ENCODE results near the gene PHLDA3.
"Not testable (repeated sequence)": the region's sequence is repeated elsewhere in the genome, so short reads cannot be mapped to it uniquely, and the experiment has no call there.

Gene PHLDA3

DNA sequence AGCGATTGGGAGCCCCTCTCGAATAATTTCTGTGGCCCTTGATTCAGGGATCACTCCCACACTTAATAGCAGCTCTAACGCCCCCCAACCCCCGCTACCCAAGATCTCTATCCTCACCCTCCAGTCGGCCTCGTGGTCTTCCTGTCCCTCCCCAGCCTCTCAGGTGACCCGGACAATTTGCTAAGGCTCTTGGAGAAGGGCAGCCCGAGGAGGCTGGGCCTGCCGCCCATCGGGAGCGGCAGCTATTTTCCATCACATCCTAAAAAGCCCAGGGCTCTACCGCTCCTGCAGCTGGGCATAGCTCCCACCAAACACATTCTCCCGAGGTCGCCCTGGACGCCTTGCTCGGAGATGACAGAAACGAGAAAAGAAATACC lies 12.0 kb upstream of the PHLDA3 start:
- Mint-ChIP-seq H3K27ac (no peak overlapping the region), H3K27me3 (peaks cover 25% of the 10 kb centered on the region), H3K4me3 (peak overlapping the region; percentile 79)

DNA sequence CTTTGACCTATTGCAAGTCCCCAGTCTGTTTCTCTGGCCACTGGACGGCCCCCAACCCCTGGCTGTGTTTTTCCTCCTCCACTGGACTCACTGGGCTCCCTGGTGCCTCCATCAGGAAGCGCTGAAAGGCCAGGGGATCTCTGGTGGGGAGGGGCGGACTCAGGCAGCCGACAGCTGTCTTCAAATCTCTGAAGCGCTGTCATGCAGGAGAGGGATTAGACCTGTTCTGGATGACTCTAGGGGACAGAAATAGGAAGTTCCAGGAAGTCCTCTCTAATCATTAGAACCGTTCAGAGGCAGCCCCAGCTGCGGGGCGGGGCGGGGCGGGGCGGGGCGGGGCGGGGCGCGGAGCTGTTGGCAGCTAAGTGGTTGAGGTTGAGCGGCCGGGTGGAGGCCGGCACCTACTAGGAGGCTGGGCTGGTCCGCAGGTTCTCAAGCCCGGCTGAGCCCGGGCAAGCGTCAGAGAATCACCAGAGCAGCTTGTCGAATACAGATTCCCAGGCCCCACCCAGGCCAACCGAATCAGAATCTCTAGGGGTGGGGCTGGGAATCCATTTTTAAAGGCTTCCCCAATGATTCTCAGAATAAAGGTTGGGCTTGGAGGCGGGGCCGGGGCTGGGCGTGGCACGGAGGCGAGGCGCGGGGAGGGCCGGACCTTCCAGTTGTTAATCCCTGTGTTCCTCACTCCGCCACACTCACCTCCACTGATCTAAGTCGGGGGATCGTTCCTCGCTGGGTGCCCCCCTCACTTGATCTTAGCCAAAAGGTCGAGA lies 11.4 kb upstream of the PHLDA3 start:
- Mint-ChIP-seq H3K36me3 (no peaks in the 10 kb centered on the region), H3K9me3 (no peaks in the 10 kb centered on the region), H3K27ac (no peak overlapping the region), H3K4me1 (peaks cover 19% of the 10 kb centered on the region), H3K4me3 (peak overlapping the region; percentile 79), H3K27me3 (peaks cover 25% of the 10 kb centered on the region)

More for the DNA sequence above, 12.0 kb upstream of the PHLDA3 start:
- Mint-ChIP-seq H3K9me3 (no peaks in the 10 kb centered on the region), H3K4me1 (peaks cover 19% of the 10 kb centered on the region), H3K36me3 (no peaks in the 10 kb centered on the region)

DNA sequence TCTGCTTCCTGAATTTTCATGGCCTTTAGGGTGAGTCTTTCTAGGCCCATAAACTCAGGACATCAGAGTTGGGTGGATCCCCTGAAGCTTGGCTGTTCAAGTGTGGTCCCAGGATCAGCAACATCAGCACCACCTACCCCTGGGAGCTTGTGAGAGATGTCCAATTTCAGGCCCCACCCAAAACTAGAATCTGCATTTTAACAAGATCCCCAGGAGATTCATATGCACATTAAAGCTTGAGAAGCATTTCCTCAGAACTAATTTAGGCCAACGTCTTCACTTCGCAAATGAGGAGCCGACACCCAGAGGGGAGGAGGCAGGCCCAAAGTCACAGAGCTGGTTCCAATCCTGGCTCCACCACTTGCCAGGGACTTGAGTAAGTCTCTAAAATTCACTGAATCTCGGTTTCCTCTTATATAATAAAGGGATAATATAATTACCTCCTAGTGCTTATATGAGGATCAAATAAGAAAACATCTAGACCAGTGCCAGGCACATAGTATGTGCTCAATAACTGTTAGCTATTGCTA lies 10.3 kb upstream of the PHLDA3 start:
- Mint-ChIP-seq H3K27ac (no peak overlapping the region), H3K36me3 (no peaks in the 10 kb centered on the region), H3K9me3 (no peaks in the 10 kb centered on the region), H3K4me1 (peaks cover 19% of the 10 kb centered on the region), H3K4me3 (no peak overlapping the region), H3K27me3 (peaks cover 26% of the 10 kb centered on the region)

DNA sequence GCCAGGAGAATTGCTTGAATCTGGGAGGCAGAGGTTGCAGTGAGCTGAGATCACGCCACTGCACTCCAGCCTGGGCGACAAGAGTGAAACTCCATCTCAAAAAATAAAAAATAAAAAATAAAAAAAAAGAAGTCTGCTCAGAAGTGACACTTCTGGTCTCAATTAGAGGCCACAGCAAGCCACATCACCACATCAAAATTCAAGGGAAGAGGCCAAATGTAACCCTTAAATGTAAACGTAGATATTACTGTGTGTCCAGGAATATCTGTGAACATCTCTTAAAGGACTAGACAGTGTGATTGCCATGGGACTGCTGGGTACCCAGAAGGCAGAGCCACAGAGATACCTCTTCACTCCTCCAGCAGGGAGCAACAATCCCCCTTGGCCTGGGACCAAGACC lies 9.7 kb upstream of the PHLDA3 start:
- not testable (repeated sequence) for H3K9me3 Mint-ChIP-seq, H3K27ac Mint-ChIP-seq, H3K36me3 Mint-ChIP-seq, H3K4me3 Mint-ChIP-seq
- Mint-ChIP-seq H3K27me3 (peaks cover 26% of the 10 kb centered on the region), H3K4me1 (peaks cover 19% of the 10 kb centered on the region)

DNA sequence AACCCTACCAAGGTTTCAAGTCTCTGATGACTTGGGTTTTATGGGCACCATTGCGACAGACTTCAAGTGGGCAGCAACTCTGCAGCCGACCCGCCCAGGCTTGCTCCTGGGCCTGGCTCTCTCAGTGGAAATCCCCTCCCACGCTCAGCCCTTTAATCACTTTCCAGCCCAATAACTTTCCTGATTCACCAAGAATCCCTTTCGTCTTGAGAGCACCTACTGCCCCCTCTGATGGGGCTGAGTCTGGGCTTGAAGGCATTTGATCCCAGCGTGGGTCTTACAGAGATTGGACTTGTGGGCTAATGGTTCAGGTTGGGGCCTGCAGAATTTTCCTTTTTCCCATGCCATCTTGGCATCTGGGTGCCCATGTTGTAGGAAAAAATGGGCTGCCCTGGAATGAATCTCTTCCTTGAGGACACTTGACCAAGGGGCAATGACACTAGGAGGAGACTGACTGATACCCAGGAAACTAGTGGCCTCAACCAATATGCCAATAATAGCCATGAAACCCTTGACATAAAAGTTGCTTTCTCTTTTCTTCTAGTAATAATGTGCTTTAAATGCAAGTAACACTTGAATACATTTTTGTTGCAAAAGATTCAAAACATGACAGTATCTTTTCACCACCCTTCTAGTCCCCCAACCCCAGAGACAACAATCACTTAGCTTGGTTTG lies 7.8 kb upstream of the PHLDA3 start:
- Mint-ChIP-seq H3K36me3 (no peaks in the 10 kb centered on the region), H3K4me3 (no peak overlapping the region), H3K27me3 (peaks cover 32% of the 10 kb centered on the region), H3K27ac (no peak overlapping the region), H3K4me1 (peaks cover 16% of the 10 kb centered on the region), H3K9me3 (no peaks in the 10 kb centered on the region)

DNA sequence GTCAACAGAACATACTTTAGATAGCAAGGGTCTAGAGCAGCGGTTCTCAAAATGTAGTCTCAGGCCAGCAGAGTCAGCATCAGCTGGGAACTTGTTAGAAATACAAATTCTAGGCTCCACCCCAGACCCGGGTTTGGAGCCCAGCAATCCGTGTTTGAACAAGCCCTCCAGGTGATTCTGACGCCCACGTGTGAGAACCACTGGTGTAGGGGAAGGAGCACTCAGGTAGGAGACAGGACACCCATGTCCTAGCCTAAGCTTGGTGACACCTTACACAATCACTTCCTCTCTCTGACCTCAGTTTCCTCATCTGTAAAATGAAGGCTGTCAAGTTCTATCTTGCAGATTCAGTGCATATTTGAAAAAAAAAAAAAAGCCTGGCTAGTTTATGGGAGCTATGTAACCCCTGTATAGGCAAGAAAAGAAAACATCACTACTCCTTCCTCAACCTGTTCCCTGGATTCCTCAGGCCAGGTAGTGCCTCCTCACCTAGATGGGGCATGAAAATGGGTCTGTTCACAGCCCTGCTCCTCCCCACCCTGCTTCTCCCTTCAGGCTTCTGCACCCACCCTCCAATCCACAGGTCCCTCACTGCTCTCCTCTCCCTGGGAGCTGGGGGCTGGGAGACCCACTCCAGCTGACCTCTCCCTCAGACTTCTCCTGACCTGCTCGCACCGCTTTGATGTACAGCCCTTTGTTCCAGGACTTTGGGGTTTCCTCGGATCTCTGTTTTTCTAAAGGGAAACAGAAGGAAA lies 7.1 kb upstream of the PHLDA3 start:
- H3K4me1 Mint-ChIP-seq, result peaks cover 13% of the 10 kb centered on the region
- H3K27ac Mint-ChIP-seq, result no peak overlapping the region
- no peaks in the 10 kb centered on the region for H3K36me3 Mint-ChIP-seq
- H3K4me3 Mint-ChIP-seq, result no peak overlapping the region
- no peaks in the 10 kb centered on the region for H3K9me3 Mint-ChIP-seq
- peaks cover 33% of the 10 kb centered on the region for H3K27me3 Mint-ChIP-seq

DNA sequence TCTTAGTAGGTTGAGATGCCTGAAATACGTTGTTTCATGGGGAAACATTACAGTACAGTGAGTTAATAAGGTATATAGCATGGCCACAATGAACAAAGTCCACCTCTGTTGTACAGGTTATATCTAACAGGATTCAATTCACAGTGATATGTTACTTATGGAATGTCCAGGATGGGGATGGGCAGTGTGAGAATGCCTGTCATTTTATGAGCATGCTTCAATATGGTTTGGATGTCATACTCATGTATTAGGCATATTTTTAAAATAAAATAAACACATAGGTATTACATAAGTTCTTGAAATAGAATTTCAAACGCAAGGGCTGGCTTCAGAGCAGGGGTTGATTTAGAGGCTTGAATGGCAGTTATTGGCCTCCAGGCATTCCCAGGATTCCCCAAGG lies 6.1 kb upstream of the PHLDA3 start:
- Mint-ChIP-seq H3K4me3 (no peak overlapping the region), H3K4me1 (peaks cover 6% of the 10 kb centered on the region), H3K27me3 (peaks cover 33% of the 10 kb centered on the region), H3K36me3 (no peaks in the 10 kb centered on the region), H3K9me3 (no peaks in the 10 kb centered on the region), H3K27ac (no peak overlapping the region)

DNA sequence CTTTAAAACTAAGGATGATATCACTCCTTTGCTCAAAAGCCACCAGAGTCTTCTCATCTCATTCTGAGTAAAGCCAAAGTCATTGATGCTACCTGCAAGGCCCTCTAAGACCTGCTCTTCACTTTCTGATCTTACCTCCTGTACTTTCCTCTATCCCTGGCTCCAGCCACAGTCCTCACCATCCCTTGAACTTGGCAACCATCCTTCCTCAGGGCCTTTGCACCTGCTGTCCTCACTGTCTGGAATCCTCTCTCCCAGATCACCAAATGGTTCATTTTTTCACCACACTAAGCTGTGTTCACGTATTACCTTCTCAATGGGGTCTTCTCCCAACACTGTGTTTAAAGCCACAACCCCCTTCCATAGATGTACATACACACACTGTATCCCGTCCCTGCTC lies 4.3 kb upstream of the PHLDA3 start:
- Mint-ChIP-seq H3K36me3 (no peaks in the 10 kb centered on the region), H3K4me3 (no peak overlapping the region), H3K27me3 (peaks cover 31% of the 10 kb centered on the region), H3K9me3 (no peaks in the 10 kb centered on the region), H3K4me1 (peaks cover 6% of the 10 kb centered on the region), H3K27ac (no peak overlapping the region)

DNA sequence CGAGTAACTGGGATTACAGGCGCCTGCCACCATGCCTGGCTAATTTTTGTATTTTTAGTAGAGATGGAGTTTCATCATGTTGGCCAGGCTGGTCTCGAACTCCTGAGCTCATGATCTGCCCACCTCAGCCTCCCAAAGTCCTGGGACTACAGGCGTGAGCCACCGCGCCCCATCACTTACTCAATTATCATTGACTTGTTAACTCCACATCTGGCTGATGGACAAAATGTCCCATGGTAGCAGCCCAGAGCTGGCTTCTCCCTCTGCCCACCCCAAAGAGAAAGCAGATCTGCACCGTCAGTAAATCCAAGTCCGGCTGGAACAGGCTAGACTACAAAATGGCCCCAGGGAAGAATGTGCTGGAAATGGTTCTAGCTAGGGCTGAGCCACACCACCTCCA lies 3.3 kb upstream of the PHLDA3 start:
- H3K4me1 Mint-ChIP-seq, H3K36me3 Mint-ChIP-seq, H3K27ac Mint-ChIP-seq, H3K4me3 Mint-ChIP-seq, H3K9me3 Mint-ChIP-seq: not testable (repeated sequence)
- peaks cover 29% of the 10 kb centered on the region for H3K27me3 Mint-ChIP-seq

DNA sequence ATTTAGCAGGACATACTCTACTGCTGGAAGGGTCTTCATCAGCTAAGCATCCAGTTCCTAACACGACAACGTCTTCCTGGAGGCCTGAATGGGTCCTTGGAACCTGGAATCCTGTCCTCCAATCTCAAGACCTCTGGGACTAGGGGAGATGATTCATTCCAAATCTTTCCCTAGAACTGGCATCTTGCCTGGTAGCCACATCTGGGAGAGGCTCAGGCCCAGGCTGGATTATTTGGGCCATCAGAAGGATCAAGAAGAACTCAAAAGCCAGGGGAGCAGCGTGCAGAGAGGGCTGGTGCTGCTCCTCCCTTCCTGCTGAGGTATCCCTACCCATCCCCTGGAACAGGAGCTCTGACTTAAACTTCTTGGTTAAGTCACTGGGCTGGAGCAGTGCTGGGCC lies 2.8 kb upstream of the PHLDA3 start:
- Mint-ChIP-seq H3K4me1 (peaks cover 9% of the 10 kb centered on the region), H3K36me3 (no peaks in the 10 kb centered on the region), H3K4me3 (no peak overlapping the region), H3K9me3 (no peaks in the 10 kb centered on the region), H3K27me3 (peaks cover 26% of the 10 kb centered on the region), H3K27ac (no peak overlapping the region)

DNA sequence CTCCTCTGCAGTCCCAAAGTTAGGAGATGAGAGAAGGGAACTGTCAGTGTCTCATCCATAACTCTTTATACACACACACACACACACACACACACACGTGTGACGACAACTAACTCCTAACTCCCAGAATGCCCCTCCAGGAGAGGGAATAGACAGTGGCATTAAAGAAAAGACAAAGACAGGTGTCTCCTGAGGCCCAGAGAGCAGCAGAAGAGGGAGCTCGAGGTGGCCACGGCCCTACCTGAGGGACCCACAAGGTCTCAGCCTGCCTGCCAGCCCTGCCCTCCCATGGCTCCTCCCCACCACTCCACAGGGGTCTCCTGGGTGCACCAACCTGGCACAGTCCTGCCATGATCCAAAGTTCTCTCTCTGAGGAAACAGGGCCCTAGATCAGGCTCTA lies 1.6 kb upstream of the PHLDA3 start:
- H3K4me3 Mint-ChIP-seq, result no peak overlapping the region
- peaks cover 27% of the 10 kb centered on the region for H3K27me3 Mint-ChIP-seq
- no peaks in the 10 kb centered on the region for H3K9me3 Mint-ChIP-seq
- H3K27ac Mint-ChIP-seq, result no peak overlapping the region
- no peaks in the 10 kb centered on the region for H3K36me3 Mint-ChIP-seq
- peaks cover 9% of the 10 kb centered on the region for H3K4me1 Mint-ChIP-seq

DNA sequence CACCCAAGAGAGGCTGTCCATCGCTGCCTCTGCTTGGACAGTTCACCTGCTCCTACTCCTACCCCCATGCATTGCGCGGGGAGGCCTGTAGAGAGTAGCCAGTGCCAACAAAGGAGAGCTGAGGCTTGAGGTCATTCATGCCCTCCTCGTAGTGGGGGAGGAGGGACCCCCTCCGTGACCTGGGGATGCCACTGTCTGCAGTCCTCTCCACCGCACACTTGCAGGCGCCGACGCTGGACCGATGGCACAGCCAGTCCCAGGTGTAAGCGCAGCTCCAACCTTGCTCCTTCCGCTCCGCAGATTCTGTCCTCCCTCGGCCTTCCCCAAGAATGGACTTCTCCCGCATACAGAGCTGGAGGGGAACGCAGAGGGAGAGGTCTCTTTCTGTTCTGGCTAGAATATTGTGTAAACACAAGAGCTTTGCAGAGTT lies 672 bp upstream of the PHLDA3 start:
- Mint-ChIP-seq H3K9me3 (no peaks in the 10 kb centered on the region), H3K27ac (no peak overlapping the region), H3K27me3 (peaks cover 29% of the 10 kb centered on the region), H3K36me3 (no peaks in the 10 kb centered on the region), H3K4me3 (peak overlapping the region; percentile 39), H3K4me1 (peaks cover 9% of the 10 kb centered on the region)

DNA sequence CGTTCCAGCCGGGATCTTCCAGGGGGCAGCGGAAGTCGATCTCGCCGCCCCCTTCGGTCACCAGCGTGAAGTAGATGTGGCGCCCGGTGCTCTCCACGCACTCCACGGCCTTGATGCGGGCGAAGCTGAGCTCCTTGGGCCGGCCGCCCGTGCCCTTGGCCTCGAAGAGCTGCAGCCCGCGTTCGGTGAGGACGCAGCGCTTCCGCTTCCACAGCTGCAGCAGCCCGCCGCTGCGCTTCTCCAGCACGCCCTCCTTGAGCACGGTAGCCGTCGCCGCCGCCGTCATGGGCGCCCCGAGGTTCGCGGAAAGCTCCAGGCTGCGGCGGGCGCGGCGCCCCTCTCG lies 516 bp downstream of the PHLDA3 start:
- Mint-ChIP-seq H3K27ac (no peak overlapping the region), H3K4me1 (peaks cover 9% of the 10 kb centered on the region), H3K36me3 (no peaks in the 10 kb centered on the region), H3K9me3 (no peaks in the 10 kb centered on the region), H3K27me3 (peaks cover 26% of the 10 kb centered on the region), H3K4me3 (peak overlapping the region; percentile 33)

DNA sequence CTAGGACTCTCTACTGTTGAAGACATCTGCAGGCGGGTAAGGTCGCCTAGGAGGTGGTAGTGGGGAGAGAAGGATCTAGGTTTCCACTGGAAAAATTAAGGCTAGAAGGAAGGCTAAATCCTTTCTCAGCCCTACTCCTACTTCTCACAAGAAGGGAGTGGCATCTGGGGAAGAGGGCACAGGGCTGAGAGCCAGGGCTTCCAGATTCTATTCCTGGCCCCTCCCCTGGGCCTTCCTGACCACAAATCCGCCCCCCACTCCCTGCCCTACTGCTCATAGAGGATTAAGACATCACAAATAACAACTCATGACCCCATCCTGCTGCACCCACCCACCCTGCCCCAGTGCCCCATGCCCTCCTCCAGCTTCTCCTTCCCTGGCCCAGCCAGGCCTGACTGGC lies 2.5 kb downstream of the PHLDA3 start:
- peaks cover 20% of the 10 kb centered on the region for H3K27me3 Mint-ChIP-seq
- no peaks in the 10 kb centered on the region for H3K9me3 Mint-ChIP-seq
- no peaks in the 10 kb centered on the region for H3K36me3 Mint-ChIP-seq
- H3K27ac Mint-ChIP-seq, result no peak overlapping the region
- H3K4me1 Mint-ChIP-seq, result peaks cover 9% of the 10 kb centered on the region
- no peak overlapping the region for H3K4me3 Mint-ChIP-seq

DNA sequence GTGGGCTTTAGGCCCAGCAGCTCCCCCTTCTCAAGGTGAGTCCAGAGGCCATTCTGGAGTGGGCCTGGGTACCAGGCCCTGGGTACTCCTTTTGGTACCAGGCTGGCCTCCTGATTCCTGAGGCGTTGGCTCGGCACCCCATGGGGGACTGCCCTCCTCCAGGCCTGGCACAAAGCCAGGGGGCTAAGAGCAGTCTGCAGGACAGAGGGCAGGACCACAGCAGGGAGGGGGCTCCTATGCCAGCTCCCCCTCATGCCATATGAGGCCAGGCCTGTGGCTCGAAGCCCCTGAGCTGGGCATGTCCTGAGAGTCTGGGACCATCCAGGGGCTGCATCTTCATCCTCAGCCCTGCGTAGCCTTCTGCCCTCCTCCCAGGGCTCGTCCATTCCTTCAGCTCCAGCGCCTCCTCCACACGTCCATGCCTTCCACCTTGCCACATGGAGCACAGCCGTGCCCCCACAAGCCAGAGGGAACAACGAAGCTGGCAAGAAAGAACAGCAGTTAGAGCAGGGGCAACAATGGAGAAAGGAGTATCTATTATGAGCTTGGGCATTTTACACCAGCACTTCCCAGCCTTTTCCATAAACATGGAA lies 3.2 kb downstream of the PHLDA3 start:
- Mint-ChIP-seq H3K27me3 (peaks cover 17% of the 10 kb centered on the region), H3K36me3 (no peaks in the 10 kb centered on the region), H3K4me1 (peaks cover 9% of the 10 kb centered on the region), H3K27ac (no peak overlapping the region), H3K4me3 (no peak overlapping the region), H3K9me3 (no peaks in the 10 kb centered on the region)
